Adipocyte (in vitro differentiated cells): ENCODE results near the gene KLF11.
"Not testable (repeated sequence)": the region's sequence is repeated elsewhere in the genome, so short reads cannot be mapped to it uniquely, and the experiment has no call there.

Experiments used
- DNase-seq: peaks from one replicate; pipeline ENCODE4 v3.0.0-alpha.2; 2015; ENCODE audit warnings: low read depth
- H3K27me3 ChIP-seq: replicated peaks from 2 replicates; pipeline ENCODE4 v1.7.0; 2013; ENCODE audit warnings: mild to moderate bottlenecking, low read length, moderate library complexity; ENCODE audit not compliant: control insufficient read depth, insufficient read depth
- H3K36me3 ChIP-seq: 2 replicates; pipeline ENCODE4 v1.7.0; 2013; ENCODE audit warnings: low read length, mild to moderate bottlenecking, moderate library complexity; ENCODE audit not compliant: control insufficient read depth, insufficient read depth, severe bottlenecking
- H3K4me1 ChIP-seq: 2 replicates; pipeline ENCODE4 v1.7.0; 2013; ENCODE audit warnings: mild to moderate bottlenecking, low read length, moderate library complexity; ENCODE audit not compliant: control insufficient read depth, insufficient read depth
- H3K4me3 ChIP-seq: 2 replicates; pipeline ENCODE4 v1.7.0; 2013; ENCODE audit warnings: mild to moderate bottlenecking, low read length, moderate library complexity
- H3K9ac ChIP-seq: 2 replicates; pipeline ENCODE4 v1.7.0; 2013; ENCODE audit warnings: mild to moderate bottlenecking, low read length, moderate library complexity
- H3K9me3 ChIP-seq: 2 replicates; pipeline ENCODE4 v1.7.0; 2013; ENCODE audit warnings: mild to moderate bottlenecking, low read length, moderate library complexity; ENCODE audit not compliant: control insufficient read depth

Gene KLF11

GRCh38 chr2:10009811-10010781 lies 33.3 kb upstream of the KLF11 start:
- Histone ChIP-seq H3K27me3 (no peaks in the 10 kb centered on the region), H3K4me1 (peaks cover 41% of the 10 kb centered on the region), H3K9me3 (no peaks in the 10 kb centered on the region), H3K36me3 (no peaks in the 10 kb centered on the region), H3K9ac (peak overlapping the region; percentile 64), H3K4me3 (no peak overlapping the region)
- DNase-seq: no peak

GRCh38 chr2:10010861-10011605 lies 32.3 kb upstream of the KLF11 start:
- H3K4me3 ChIP-seq, DNase-seq, H3K9ac ChIP-seq, H3K36me3 ChIP-seq, H3K27me3 ChIP-seq, H3K9me3 ChIP-seq: not testable (repeated sequence)
- peaks cover 41% of the 10 kb centered on the region for H3K4me1 ChIP-seq

- DNase-seq, H3K36me3 ChIP-seq, H3K9ac ChIP-seq, H3K9me3 ChIP-seq, H3K27me3 ChIP-seq, H3K4me3 ChIP-seq: not testable (repeated sequence)
- H3K4me1 ChIP-seq: peaks cover 46% of the 10 kb centered on the region
Measured at GRCh38 chr2:10011606-10012325, 31.6 kb upstream of the KLF11 start.

GRCh38 chr2:10012366-10012962 lies 30.9 kb upstream of the KLF11 start:
- H3K9ac ChIP-seq, H3K4me3 ChIP-seq, DNase-seq, H3K27me3 ChIP-seq, H3K36me3 ChIP-seq, H3K9me3 ChIP-seq: not testable (repeated sequence)
- H3K4me1 ChIP-seq: peaks cover 44% of the 10 kb centered on the region

GRCh38 chr2:10012963-10013461 lies 30.3 kb upstream of the KLF11 start:
- Histone ChIP-seq H3K4me1 (peaks cover 38% of the 10 kb centered on the region), H3K9ac (no peak overlapping the region), H3K4me3 (no peak overlapping the region), H3K27me3 (peaks cover 4% of the 10 kb centered on the region), H3K36me3 (no peaks in the 10 kb centered on the region), H3K9me3 (peaks cover 3% of the 10 kb centered on the region)
- DNase-seq: no peak

- not testable (repeated sequence) for H3K36me3 ChIP-seq, H3K4me3 ChIP-seq, DNase-seq, H3K9ac ChIP-seq, H3K9me3 ChIP-seq, H3K27me3 ChIP-seq
- peaks cover 35% of the 10 kb centered on the region for H3K4me1 ChIP-seq
Measured at GRCh38 chr2:10013651-10014417, 29.5 kb upstream of the KLF11 start.

- no peak for DNase-seq
- Histone ChIP-seq H3K36me3 (no peaks in the 10 kb centered on the region), H3K9me3 (peaks cover 3% of the 10 kb centered on the region), H3K4me3 (no peak overlapping the region), H3K9ac (no peak overlapping the region), H3K4me1 (peaks cover 35% of the 10 kb centered on the region), H3K27me3 (peaks cover 7% of the 10 kb centered on the region)
Measured at GRCh38 chr2:10014418-10015190, 28.7 kb upstream of the KLF11 start.

GRCh38 chr2:10015376-10015989 lies 27.9 kb upstream of the KLF11 start:
- DNase-seq, H3K4me3 ChIP-seq, H3K36me3 ChIP-seq, H3K27me3 ChIP-seq, H3K9ac ChIP-seq, H3K9me3 ChIP-seq: not testable (repeated sequence)
- peaks cover 30% of the 10 kb centered on the region for H3K4me1 ChIP-seq

GRCh38 chr2:10016001-10016801 lies 27.1 kb upstream of the KLF11 start:
- H3K4me1 ChIP-seq: peaks cover 26% of the 10 kb centered on the region
- peaks cover 7% of the 10 kb centered on the region for H3K27me3 ChIP-seq
- H3K9ac ChIP-seq: no peak overlapping the region
- DNase-seq: no peak
- H3K36me3 ChIP-seq: no peaks in the 10 kb centered on the region
- H3K9me3 ChIP-seq: peaks cover 3% of the 10 kb centered on the region
- no peak overlapping the region for H3K4me3 ChIP-seq
